SKM-1 (cell line): ENCODE measurements around the gene CDK11A.

Source experiments
- DNase-seq: peaks from one replicate; lab custom pipeline; 2025; ENCODE audit not compliant: unreplicated experiment; lab: John Stamatoyannopoulos, UW

The CDK11A gene

GRCh38 chr1:1724035-1724864, at the start of gene CDK11A:
TSS of gene CDK11A (minus strand) at chr1:1724357. CDS start at chr1:1722818, 1,539 bp downstream.
- DNase-seq: peak; percentile 95

GRCh38 chr1:1773874-1774273, 49.7 kb upstream of the CDK11A start:
- no peak for DNase-seq

DNA sequence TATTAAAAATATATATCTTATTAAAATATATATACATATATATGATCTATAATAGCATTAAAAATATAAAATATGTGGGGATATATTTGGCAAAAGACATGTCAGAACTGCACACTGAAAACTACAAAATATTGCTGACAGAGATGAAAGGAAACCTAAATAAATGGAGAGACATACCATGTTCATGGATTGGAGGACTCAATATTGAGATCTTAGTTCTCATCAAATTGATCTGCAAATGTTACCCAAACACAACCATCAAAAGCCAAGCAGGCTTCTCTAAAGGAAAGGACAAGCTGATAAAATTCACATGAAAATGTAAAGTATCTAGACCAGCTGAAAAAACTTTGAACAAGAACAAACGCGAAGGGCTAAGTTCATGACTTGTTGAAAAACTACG, 46.9 kb upstream of the CDK11A start:
- DNase-seq: no peak

- DNase-seq: no peak
Observed at GRCh38 chr1:1770102-1770501, 45.9 kb upstream of the CDK11A start.

- DNase-seq: no peak
Observed at GRCh38 chr1:1768249-1768992, 44.3 kb upstream of the CDK11A start.

GRCh38 chr1:1764876-1765470, 40.8 kb upstream of the CDK11A start:
- peak; percentile 58 for DNase-seq

GRCh38 chr1:1763657-1764621, 39.8 kb upstream of the CDK11A start:
- peak; percentile 74 for DNase-seq

DNA sequence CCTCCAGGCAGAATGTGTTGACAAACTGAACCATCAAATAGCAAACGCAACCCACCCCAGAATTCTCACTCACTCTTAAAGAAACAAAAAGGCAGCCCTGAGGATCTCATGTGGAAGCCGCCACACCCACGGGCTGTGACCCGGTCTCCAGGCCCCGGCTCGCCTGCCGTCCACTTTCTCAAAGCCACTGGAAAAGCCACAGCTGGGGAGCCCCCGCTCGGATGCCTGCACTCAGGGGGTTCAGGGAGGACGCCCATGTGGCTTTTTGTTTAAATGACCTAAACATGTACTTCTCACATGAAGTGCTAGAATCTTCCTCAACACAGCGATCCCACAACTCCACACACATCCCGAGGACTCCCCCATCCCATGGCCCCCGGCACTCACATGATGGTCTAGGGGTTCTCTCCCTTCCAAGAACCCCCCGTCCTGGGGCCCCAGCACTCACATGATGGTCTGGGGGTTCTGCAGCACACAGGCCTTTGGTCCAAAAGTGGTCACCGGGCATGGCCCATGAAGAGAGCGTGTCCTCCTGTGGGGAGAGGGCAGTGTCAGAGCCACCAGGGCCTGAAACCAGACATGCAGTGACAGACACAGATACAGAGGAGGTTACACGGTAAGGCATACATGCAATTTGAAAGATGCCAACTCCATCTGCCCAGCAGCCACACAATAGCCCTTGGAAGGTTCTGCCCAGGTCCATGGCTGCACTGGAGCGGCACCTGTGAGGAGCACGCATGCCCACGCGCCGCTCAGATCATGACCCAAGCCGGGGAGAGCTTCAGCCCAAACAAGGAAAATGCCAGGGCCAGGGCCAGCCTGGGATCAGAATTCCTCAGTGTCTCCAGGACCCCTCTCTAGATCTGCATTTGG, 37.6 kb upstream of the CDK11A start:
- no peak for DNase-seq

DNA sequence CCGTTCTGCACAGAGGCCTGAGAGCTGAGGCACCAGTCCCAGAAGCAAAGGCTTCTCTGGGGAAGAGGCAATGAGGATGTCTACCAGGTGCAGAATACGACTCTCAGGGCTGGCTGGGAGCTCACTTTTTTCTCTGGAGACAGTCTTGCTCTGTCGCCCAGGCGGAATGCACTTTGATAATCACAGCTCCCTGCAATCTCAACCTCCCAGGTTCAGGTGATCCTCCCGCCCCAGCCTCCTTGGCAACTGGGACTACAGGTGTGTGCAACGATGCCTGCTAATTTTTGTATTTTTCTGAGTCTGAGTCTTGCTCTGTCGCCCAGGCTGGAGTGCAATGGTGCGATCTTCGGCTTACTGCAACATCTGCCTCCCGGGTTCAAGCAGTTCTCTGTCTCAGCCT, 36.6 kb upstream of the CDK11A start:
- no peak for DNase-seq

GRCh38 chr1:1760345-1760650, 36.1 kb upstream of the CDK11A start:
- no peak for DNase-seq

DNA sequence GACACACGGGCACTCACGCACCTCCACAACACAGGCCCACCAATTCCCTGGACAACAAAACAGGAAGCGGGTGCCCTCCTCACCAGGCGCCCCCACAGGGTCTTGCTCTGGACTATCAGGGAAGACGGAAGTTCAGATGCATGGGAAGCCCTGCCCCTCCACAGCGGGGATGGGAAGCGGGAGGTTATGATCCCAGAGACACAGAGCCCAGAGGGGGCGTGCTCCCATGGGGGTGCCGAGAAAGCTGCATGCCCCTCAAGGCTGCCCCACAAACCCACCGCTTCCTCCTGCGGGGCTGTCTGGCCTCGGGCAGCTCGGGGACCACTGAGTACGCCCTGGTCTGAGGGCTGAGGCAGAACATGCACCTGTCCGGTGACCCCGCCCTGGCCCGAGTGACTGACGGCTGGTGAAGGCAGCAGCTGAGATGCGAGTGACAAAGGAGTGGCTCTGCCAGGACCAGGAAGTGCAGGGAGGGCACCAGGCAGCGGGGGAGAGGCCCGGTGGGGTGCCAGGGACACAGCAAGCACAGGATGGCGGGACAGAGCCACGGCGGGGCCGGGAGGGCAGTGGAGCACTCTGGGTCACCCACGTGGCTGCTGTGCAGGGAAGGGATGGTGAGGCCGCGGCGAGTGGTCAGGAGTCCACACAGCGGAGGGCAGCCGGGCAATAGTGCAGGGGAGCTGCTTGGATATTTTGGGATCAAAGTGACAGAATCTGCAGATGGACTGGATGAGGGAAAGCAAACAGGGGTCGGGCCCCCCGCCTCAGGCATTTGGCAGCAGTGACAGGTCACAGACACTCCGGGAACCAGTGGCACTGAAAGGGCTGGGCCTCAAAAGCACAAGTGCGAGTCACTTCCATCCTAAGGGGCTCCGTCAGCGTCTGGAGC, 35.5 kb upstream of the CDK11A start:
- no peak for DNase-seq

DNA sequence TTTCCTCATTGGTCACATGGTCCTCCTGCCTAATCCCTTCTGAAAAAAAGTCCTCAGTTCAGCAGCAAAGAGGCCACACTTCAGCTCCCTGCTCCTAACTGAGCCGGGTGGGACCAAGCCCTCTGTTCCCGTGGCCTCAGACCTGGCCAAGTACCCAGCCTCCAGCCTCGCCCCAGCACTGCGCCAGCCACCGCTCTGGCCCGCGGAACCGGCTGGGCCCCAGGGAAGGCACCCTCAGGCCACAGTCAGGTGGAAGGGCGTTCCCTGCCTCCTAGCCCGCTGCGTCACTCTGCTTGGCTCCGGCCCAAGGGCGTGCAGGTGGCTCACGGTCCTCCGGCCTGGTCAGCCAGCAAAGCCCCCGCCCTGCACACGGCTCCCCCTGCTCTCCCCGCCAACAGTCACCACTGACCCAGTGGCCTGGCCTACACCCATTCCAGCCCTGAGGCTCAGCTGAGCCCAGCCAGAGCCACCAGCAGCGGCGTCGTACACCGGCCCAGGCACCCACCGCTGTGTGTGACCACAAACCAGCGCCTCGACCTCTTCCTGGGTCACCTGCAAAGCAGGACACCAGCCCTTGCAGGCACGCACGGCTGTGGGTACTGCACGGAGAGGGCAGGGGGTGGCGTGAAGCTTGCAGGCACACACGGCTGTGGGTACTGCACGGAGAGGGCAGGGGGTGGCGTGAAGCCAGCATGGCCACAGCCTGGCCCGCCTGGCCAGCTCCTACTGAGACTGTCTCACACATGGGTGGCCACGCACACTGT, 34.7 kb upstream of the CDK11A start:
- no peak for DNase-seq

GRCh38 chr1:1758059-1758621, 34.0 kb upstream of the CDK11A start:
- DNase-seq: no peak

DNA sequence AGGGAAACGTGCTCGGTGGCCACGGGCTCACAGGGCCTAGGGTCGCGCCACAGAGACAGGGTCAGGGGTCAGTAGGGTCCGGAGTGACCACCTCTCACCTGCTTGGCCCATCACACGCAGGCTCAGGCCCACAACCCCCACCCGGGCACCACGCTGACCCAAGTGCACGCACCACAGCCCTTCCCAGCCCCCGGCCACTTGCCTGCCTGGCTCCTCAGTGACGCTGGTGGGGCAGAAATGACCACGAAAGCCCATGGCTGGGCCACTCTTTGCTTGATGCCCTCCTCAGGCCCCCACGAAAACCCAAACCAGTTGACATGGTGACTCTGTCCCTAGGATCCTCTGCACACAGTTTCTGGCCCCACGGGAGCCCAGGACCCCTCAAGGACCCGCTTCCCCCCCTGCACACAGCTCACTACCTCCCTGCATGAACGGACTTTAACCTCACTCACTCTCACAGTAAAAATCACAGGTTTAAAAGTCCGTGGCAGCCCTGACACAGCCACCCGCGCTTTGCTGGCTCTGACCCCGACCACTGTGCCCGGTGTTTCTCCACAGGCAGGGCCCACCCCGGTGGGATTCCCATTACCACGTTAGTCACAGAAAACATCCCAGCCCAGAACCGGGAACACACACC, 33.4 kb upstream of the CDK11A start:
- no peak for DNase-seq

GRCh38 chr1:1756661-1757421, 32.7 kb upstream of the CDK11A start:
- DNase-seq: no peak

DNA sequence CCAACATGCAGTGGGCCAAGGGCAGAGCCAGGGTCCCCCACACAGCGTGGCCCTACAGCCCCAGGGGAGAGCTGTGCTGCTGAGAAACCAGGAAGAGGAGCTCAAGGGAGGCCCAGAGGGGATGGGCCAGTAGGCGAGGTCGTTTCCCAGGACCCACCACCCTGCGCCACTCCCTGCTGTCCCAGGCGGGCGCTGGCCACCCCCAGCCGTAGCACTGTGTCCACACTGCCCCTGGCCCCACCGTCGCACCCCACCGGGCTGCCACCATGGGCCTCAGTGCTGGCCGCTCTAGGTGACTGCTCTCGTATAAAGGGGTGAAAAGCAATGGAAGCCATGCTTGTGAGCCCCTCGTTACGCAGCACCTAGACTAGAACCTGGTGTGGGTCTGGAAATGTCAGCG, 31.7 kb upstream of the CDK11A start:
- no peak for DNase-seq

GRCh38 chr1:1755426-1755825, 31.3 kb upstream of the CDK11A start:
- no peak for DNase-seq
